WTC11 (cell line): ENCODE results near the gene BABAM2. TPM values are rescaled to one million over a fixed set of nuclear protein-coding genes. Genes with fewer than 3 reads are reported as not detected.

Source experiments
- ATAC-seq: fragments of 200-7000 bp; cut with Tn5 transposase; 2 replicates; pipeline ENCODE4 v1.10.0; 2021; ENCODE audit warnings: mild to moderate bottlenecking, moderate library complexity
- CTCF ChIA-PET: fragments of 300-600 bp; sonication (Branson Sonifier 250); formaldehyde crosslinking; loops from one replicate; lab custom pipeline; 2021; ENCODE audit warnings: antibody characterized with exemption; lab: Charles Lee
- POLR2A ChIA-PET: fragments of 350-600 bp; sonication (Branson Sonifier 250); formaldehyde crosslinking; loops from one replicate; lab custom pipeline; 2021; ENCODE audit warnings: antibody characterized with exemption; lab: Charles Lee
- DNase-seq: peaks from one replicate; pipeline ENCODE4 v3.0.0; 2021; ENCODE audit warnings: low spot score
- H3K27ac Mint-ChIP-seq: 2 replicates; pipeline ENCODE4 v1.8.0; 2021; ENCODE audit warnings: mixed read lengths
- H3K27me3 Mint-ChIP-seq: 2 replicates; pipeline ENCODE4 v1.8.0; 2021; ENCODE audit warnings: low read depth, mild to moderate bottlenecking, moderate library complexity, mixed read lengths
- H3K36me3 Mint-ChIP-seq: 2 replicates; pipeline ENCODE4 v1.8.0; 2021; ENCODE audit warnings: mixed read lengths
- H3K4me1 Mint-ChIP-seq: 2 replicates; pipeline ENCODE4 v1.8.0; 2022; ENCODE audit warnings: mixed read lengths
- H3K4me3 Mint-ChIP-seq: 2 replicates; pipeline ENCODE4 v1.8.0; 2021; ENCODE audit warnings: mild to moderate bottlenecking, moderate library complexity, mixed read lengths
- H3K9me3 Mint-ChIP-seq: 2 replicates; pipeline ENCODE4 v1.8.0; 2021; ENCODE audit warnings: mixed read lengths
- ATF1 ChIP-seq: sonication (generic); formaldehyde crosslinking; IDR thresholded peaks from 2 replicates; pipeline ENCODE4 v1.8.1; 2023; ENCODE audit warnings: mild to moderate bottlenecking, moderate library complexity, missing genetic modification reagents
- ATF3 ChIP-seq: sonication (generic); formaldehyde crosslinking; conservative IDR thresholded peaks from 2 replicates; pipeline ENCODE4 v1.8.1; 2022; ENCODE audit warnings: mild to moderate bottlenecking, missing genetic modification reagents
- ATF6 ChIP-seq: sonication (generic); formaldehyde crosslinking; IDR thresholded peaks from 2 replicates; pipeline ENCODE4 v1.8.1; 2023; ENCODE audit warnings: mild to moderate bottlenecking, missing genetic modification reagents
- CREB1 ChIP-seq: sonication (generic); formaldehyde crosslinking; IDR thresholded peaks from 2 replicates; pipeline ENCODE4 v1.8.0; 2023; ENCODE audit warnings: mild to moderate bottlenecking, missing genetic modification reagents
- E2F4 ChIP-seq: sonication (generic); formaldehyde crosslinking; IDR thresholded peaks from 2 replicates; pipeline ENCODE4 v1.8.1; 2022; ENCODE audit warnings: low read depth, mild to moderate bottlenecking, moderate library complexity, missing genetic modification reagents, borderline replicate concordance
- E2F5 ChIP-seq: sonication (generic); formaldehyde crosslinking; IDR thresholded peaks from 2 replicates; pipeline ENCODE4 v1.8.1; 2022; ENCODE audit warnings: mild to moderate bottlenecking, moderate library complexity, missing genetic modification reagents
- FOXP1 ChIP-seq: sonication (generic); formaldehyde crosslinking; IDR thresholded peaks from 2 replicates; pipeline ENCODE4 v1.8.0; 2022; ENCODE audit warnings: missing genetic modification reagents, mild to moderate bottlenecking, moderate library complexity, borderline replicate concordance
- GABPB1 ChIP-seq: sonication (generic); formaldehyde crosslinking; IDR thresholded peaks from 2 replicates; pipeline ENCODE4 v1.8.1; 2023; ENCODE audit warnings: mild to moderate bottlenecking, missing genetic modification reagents
- NFE2L1 ChIP-seq: sonication (generic); formaldehyde crosslinking; IDR thresholded peaks from 2 replicates; pipeline ENCODE4 v1.8.1; 2023; ENCODE audit warnings: missing genetic modification reagents
- NR2C2 ChIP-seq: sonication (generic); formaldehyde crosslinking; IDR thresholded peaks from 2 replicates; pipeline ENCODE4 v1.8.0; 2022; ENCODE audit warnings: mild to moderate bottlenecking, missing genetic modification reagents
- SP1 ChIP-seq: sonication (generic); formaldehyde crosslinking; conservative IDR thresholded peaks from 2 replicates; pipeline ENCODE4 v1.8.1; 2022; ENCODE audit warnings: missing genetic modification reagents
- TP53 ChIP-seq: sonication (generic); formaldehyde crosslinking; IDR thresholded peaks from 2 replicates; pipeline ENCODE4 v1.8.1; 2023; ENCODE audit warnings: mild to moderate bottlenecking, missing genetic modification reagents
- ZBTB43 ChIP-seq: sonication (generic); formaldehyde crosslinking; IDR thresholded peaks from 2 replicates; pipeline ENCODE4 v1.8.1; 2023; ENCODE audit warnings: mild to moderate bottlenecking, missing genetic modification reagents
- ZNF219 ChIP-seq: sonication (generic); formaldehyde crosslinking; IDR thresholded peaks from 2 replicates; pipeline ENCODE4 v1.8.0; 2023; ENCODE audit warnings: missing genetic modification reagents, mild to moderate bottlenecking, borderline replicate concordance
- ZNF317 ChIP-seq: sonication (generic); formaldehyde crosslinking; IDR thresholded peaks from 2 replicates; pipeline ENCODE4 v1.8.1; 2023; ENCODE audit warnings: low read depth, mild to moderate bottlenecking, moderate library complexity, missing genetic modification reagents, borderline replicate concordance
- total RNA-seq: library from RNA; stranded (reverse); gene quantifications from 3 replicates; pipeline ENCODE4 v1.2.3, GENCODE V29; 2021

The BABAM2 gene
- total RNA-seq, 1 experiment from 2014 or later: 16.5 TPM

GRCh38 chr2:27911458-27912210, 21.1 kb downstream of the BABAM2 start:
- ChIA-PET CTCF (no interaction called here), POLR2A (no interaction called here)
- Mint-ChIP-seq H3K27ac (no peak overlapping the region), H3K36me3 (no peaks in the 10 kb centered on the region), H3K4me3 (no peak overlapping the region), H3K27me3 (no peaks in the 10 kb centered on the region), H3K9me3 (no peaks in the 10 kb centered on the region), H3K4me1 (peaks cover 4% of the 10 kb centered on the region)
- TF ChIP-seq GABPB1: no peak
- no peak for DNase-seq
- no peak for ATAC-seq

GRCh38 chr2:27912512-27912911, 22.0 kb downstream of the BABAM2 start:
- Mint-ChIP-seq H3K36me3 (no peaks in the 10 kb centered on the region), H3K27me3 (no peaks in the 10 kb centered on the region), H3K27ac (no peak overlapping the region), H3K9me3 (no peaks in the 10 kb centered on the region), H3K4me1 (no peaks in the 10 kb centered on the region), H3K4me3 (no peak overlapping the region)
- ATAC-seq (no peak), DNase-seq (no peak)
- POLR2A ChIA-PET: no interaction called here
- CTCF ChIA-PET: no interaction called here
- TF ChIP-seq ATF6 (CRISPR knock-in tag): no peak

- no peaks in the 10 kb centered on the region for H3K4me1 Mint-ChIP-seq
- no peak overlapping the region for H3K27ac Mint-ChIP-seq
- ChIA-PET POLR2A (no interaction called here), CTCF (interaction anchor here (1.0 kb wide), 1 partner anchor 211 kb away, joined by 3 read pairs; no protein-coding TSS in a partner anchor)
- H3K36me3 Mint-ChIP-seq: no peaks in the 10 kb centered on the region
- DNase-seq (no peak), ATAC-seq (no peak)
- H3K27me3 Mint-ChIP-seq: no peaks in the 10 kb centered on the region
- TF ChIP-seq ZNF219 (CRISPR knock-in tag): no peak
- no peak for TF ChIP-seq CREB1 (CRISPR knock-in tag)
- no peak for TF ChIP-seq ZBTB43 (CRISPR knock-in tag)
- no peaks in the 10 kb centered on the region for H3K9me3 Mint-ChIP-seq
- no peak overlapping the region for H3K4me3 Mint-ChIP-seq
Measured at GRCh38 chr2:27914041-27914804, 23.7 kb downstream of the BABAM2 start.

GRCh38 chr2:27914805-27915175, 24.3 kb downstream of the BABAM2 start:
- DNase-seq (no peak), ATAC-seq (no peak)
- no peaks in the 10 kb centered on the region for H3K36me3 Mint-ChIP-seq
- H3K27me3 Mint-ChIP-seq: no peaks in the 10 kb centered on the region
- no peak for TF ChIP-seq NFE2L1 (CRISPR knock-in tag)
- TF ChIP-seq E2F4 (CRISPR knock-in tag): no peak
- no peak for TF ChIP-seq ATF3 (CRISPR knock-in tag)
- TF ChIP-seq NR2C2 (CRISPR knock-in tag): no peak
- TF ChIP-seq SP1 (CRISPR knock-in tag): no peak
- TF ChIP-seq ZNF317 (CRISPR knock-in tag): no peak
- TF ChIP-seq E2F5 (CRISPR knock-in tag): no peak
- no peak for TF ChIP-seq ATF1 (CRISPR knock-in tag)
- TF ChIP-seq TP53 (CRISPR knock-in tag): no peak
- TF ChIP-seq ATF6 (CRISPR knock-in tag): no peak
- TF ChIP-seq FOXP1: no peak
- H3K9me3 Mint-ChIP-seq: no peaks in the 10 kb centered on the region
- ChIA-PET POLR2A (no interaction called here), CTCF (interaction anchor here (1.0 kb wide), 1 partner anchor 211 kb away, joined by 3 read pairs; no protein-coding TSS in a partner anchor)
- no peak overlapping the region for H3K27ac Mint-ChIP-seq
- H3K4me1 Mint-ChIP-seq: no peaks in the 10 kb centered on the region
- H3K4me3 Mint-ChIP-seq: no peak overlapping the region
